Smooth muscle cell (in vitro differentiated cells): ENCODE results near the gene SPG21. TPM values are rescaled to one million over a fixed set of nuclear protein-coding genes. Genes with fewer than 3 reads are reported as not detected.

Experiments used
- DNase-seq: peaks from one replicate; lab custom pipeline; 2025; ENCODE audit not compliant: unreplicated experiment; lab: John Stamatoyannopoulos, UW
- H2AFZ ChIP-seq: fragments of 200-600 bp; sonication (generic); 2 replicates; pipeline ENCODE4 v1.6.0; 2016; ENCODE audit warnings: antibody characterized with exemption, low read depth, mild to moderate bottlenecking
- H3F3A ChIP-seq: fragments of 200-600 bp; sonication (generic); 2 replicates; pipeline ENCODE4 v1.6.0; 2017; ENCODE audit warnings: antibody characterized with exemption, low read depth
- H3K27ac ChIP-seq: fragments of 200-600 bp; sonication (generic); 2 replicates; pipeline ENCODE4 v1.5.1; 2016; ENCODE audit warnings: low read depth, mild to moderate bottlenecking
- H3K27me3 ChIP-seq: fragments of 200-600 bp; sonication (generic); 2 replicates; pipeline ENCODE4 v1.6.1; 2016; ENCODE audit warnings: low read depth, mild to moderate bottlenecking
- H3K36me3 ChIP-seq: fragments of 200-600 bp; sonication (generic); 2 replicates; pipeline ENCODE4 v1.5.1; 2016; ENCODE audit warnings: low read depth
- H3K4me1 ChIP-seq: fragments of 200-600 bp; sonication (generic); 2 replicates; pipeline ENCODE4 v1.5.1; 2016; ENCODE audit warnings: low read depth
- H3K4me2 ChIP-seq: fragments of 200-600 bp; sonication (generic); 2 replicates; pipeline ENCODE4 v1.6.0; 2016; ENCODE audit warnings: mild to moderate bottlenecking
- H3K4me3 ChIP-seq: fragments of 200-600 bp; sonication (generic); 2 replicates; pipeline ENCODE4 v1.5.1; 2016; ENCODE audit warnings: mild to moderate bottlenecking
- H3K79me2 ChIP-seq: fragments of 200-600 bp; sonication (generic); 2 replicates; pipeline ENCODE4 v1.6.0; 2016; ENCODE audit warnings: low read depth, mild to moderate bottlenecking
- H3K9ac ChIP-seq: fragments of 200-600 bp; sonication (generic); 2 replicates; pipeline ENCODE4 v1.6.0; 2016; ENCODE audit warnings: low read depth
- H3K9me3 ChIP-seq: fragments of 200-600 bp; sonication (generic); replicated peaks from 2 replicates; pipeline ENCODE4 v1.5.1; 2016; ENCODE audit warnings: low read depth
- H4K20me1 ChIP-seq: fragments of 200-600 bp; sonication (generic); 2 replicates; pipeline ENCODE4 v1.6.0; 2016; ENCODE audit warnings: low read depth
- CTCF ChIP-seq: fragments of 200-600 bp; sonication (generic); IDR thresholded peaks from 2 replicates; pipeline ENCODE4 v1.5.1; 2017; ENCODE audit warnings: borderline replicate concordance, mild to moderate bottlenecking, antibody characterized with exemption; ENCODE audit not compliant: insufficient read depth, poor library complexity, severe bottlenecking
- WGBS: methylation state at CpG from one replicate; pipeline ENCODE4 v1.1.7; 2016; ENCODE audit warnings: low lambda C conversion rate; 5-methylcytosine and 5-hydroxymethylcytosine counted together
- polyA plus RNA-seq: library from polyadenylated mRNA; unstranded; fragments of >200 nt; fragmentation: Nextera tagmentation; extraction: Ambion mirVana; gene quantifications from 2 replicates; pipeline ENCODE4 v1.2.1, GENCODE V29; 2016
- total RNA-seq: library from RNA; depleted of rRNA; stranded (reverse); fragments of >200 nt; gene quantifications from 2 replicates; pipeline ENCODE4 v1.2.3, GENCODE V29; 2014

The SPG21 gene
- total and polyA plus RNA-seq, 2 experiments from 2014 or later, result 94.4 to 110 TPM

GRCh38 chr15:64954395-64954794 is 35.3 kb downstream of the SPG21 start:
- 33% methylated on average over 3 of the region's 3 CpGs for WGBS
- H4K20me1 ChIP-seq, result no peaks in the 10 kb centered on the region
- H3K36me3 ChIP-seq, result no peaks in the 10 kb centered on the region
- H2AFZ ChIP-seq, result no peak overlapping the region
- no peaks in the 10 kb centered on the region for H3K27me3 ChIP-seq
- H3K27ac ChIP-seq, result no peak overlapping the region
- H3F3A ChIP-seq, result peaks cover 3% of the 10 kb centered on the region
- H3K4me1 ChIP-seq, result no peaks in the 10 kb centered on the region
- H3K79me2 ChIP-seq, result no peaks in the 10 kb centered on the region
- H3K9ac ChIP-seq, result no peak overlapping the region
- no peak for TF ChIP-seq CTCF
- DNase-seq, result no peak
- H3K4me3 ChIP-seq, result no peak overlapping the region
- H3K4me2 ChIP-seq, result no peak overlapping the region
- no peaks in the 10 kb centered on the region for H3K9me3 ChIP-seq

DNA sequence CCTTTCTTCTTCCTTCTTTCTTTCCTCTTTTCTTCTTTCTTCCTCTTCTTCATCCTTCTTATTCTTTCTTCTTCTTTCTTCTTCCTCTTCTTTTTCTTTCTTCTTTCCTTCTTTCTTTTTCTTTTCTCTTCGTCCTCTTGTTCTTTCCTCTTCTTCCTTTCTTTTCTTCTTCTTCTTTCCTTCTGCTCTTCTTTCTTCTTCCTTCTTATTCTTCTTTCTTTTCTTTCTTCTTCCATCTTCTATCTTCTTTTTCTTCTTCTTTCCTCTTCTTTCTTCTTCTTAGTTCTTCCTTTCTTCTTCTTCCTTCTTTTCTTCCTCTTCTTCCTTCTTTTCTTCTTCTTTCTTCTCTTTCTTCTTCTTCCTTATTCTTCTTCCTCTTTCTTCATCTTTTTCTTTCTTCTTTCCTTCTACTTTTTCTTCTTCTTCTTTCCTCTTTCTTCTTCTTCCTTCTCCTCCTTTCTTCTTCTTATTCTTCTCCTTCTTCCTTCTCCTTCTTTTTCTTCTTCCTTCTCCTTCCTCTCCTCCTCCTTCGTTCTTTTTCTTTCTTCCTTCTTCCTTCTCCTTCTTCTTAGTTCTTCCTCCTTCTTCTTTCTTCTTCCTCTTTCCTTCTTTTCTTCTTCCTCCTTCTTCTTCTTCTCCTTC is 37.8 kb downstream of the SPG21 start:
- Histone ChIP-seq H4K20me1 (no peaks in the 10 kb centered on the region), H2AFZ (no peak overlapping the region), H3F3A (peaks cover 3% of the 10 kb centered on the region), H3K79me2 (no peaks in the 10 kb centered on the region), H3K4me3 (no peak overlapping the region), H3K9ac (no peak overlapping the region), H3K4me2 (no peak overlapping the region), H3K9me3 (no peaks in the 10 kb centered on the region), H3K27ac (no peak overlapping the region), H3K4me1 (no peaks in the 10 kb centered on the region), H3K27me3 (no peaks in the 10 kb centered on the region), H3K36me3 (no peaks in the 10 kb centered on the region)
- 84% methylated on average over 2 of the region's 2 CpGs for WGBS
- DNase-seq, result no peak
- TF ChIP-seq CTCF, result no peak

DNA sequence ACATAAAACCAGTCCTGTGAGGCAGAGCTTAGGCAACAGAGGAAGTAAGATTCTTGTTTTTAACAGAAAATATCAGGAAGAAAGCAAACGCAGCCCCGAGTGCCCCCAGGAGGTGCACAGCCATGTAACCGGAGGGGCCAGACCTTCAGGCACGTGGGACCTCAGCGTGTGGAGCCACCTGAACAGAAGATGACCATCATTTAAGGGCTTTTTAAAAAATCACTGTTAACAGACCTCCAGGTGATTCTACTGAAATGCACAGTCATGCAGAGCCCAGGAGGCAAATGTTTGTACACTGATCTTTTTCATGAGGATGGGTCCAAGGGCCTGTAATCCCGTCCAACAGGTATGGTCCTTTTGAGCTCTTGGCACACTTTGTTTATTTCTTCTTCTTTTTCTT is 38.8 kb downstream of the SPG21 start:
- no peaks in the 10 kb centered on the region for H3K27me3 ChIP-seq
- H3K4me2 ChIP-seq, result no peak overlapping the region
- no peak for DNase-seq
- no peak overlapping the region for H3K9ac ChIP-seq
- H3F3A ChIP-seq, result peaks cover 3% of the 10 kb centered on the region
- no peaks in the 10 kb centered on the region for H3K79me2 ChIP-seq
- no peaks in the 10 kb centered on the region for H4K20me1 ChIP-seq
- no peak for TF ChIP-seq CTCF
- no peaks in the 10 kb centered on the region for H3K9me3 ChIP-seq
- no peaks in the 10 kb centered on the region for H3K36me3 ChIP-seq
- no peak overlapping the region for H2AFZ ChIP-seq
- H3K4me3 ChIP-seq, result no peak overlapping the region
- 86% methylated on average over 6 of the region's 6 CpGs for WGBS
- no peaks in the 10 kb centered on the region for H3K4me1 ChIP-seq
- H3K27ac ChIP-seq, result no peak overlapping the region

GRCh38 chr15:64949383-64950186 is 40.1 kb downstream of the SPG21 start:
- Histone ChIP-seq H3K9me3 (no peaks in the 10 kb centered on the region), H3K4me3 (no peak overlapping the region), H3K9ac (no peak overlapping the region), H3K27me3 (no peaks in the 10 kb centered on the region), H3K36me3 (no peaks in the 10 kb centered on the region), H3K4me1 (no peaks in the 10 kb centered on the region), H3K4me2 (no peak overlapping the region), H4K20me1 (no peaks in the 10 kb centered on the region), H3F3A (peaks cover 3% of the 10 kb centered on the region), H2AFZ (no peak overlapping the region), H3K27ac (no peak overlapping the region), H3K79me2 (no peaks in the 10 kb centered on the region)
- TF ChIP-seq CTCF, result no peak
- 94% methylated on average over 11 of the region's 11 CpGs for WGBS
- no peak for DNase-seq
